ENCODE results near the gene MYO1D. TPM values are rescaled to one million over a fixed set of nuclear protein-coding genes. Genes with fewer than 3 reads are reported as not detected.

MYO1D gene
- total and polyA plus RNA-seq, 4 donors, result 4.5 to 22.9 (median 13.3) TPM

- no peak overlapping the region for H3K4me3 ChIP-seq (ENCODE audit: low read depth in 1 of 3, low read length in 3 of 3)
- no peak for TF ChIP-seq ATF3 (IDR thresholded peaks at IDR 0.05)
- TF ChIP-seq MAX (IDR thresholded peaks at IDR 0.05), result no peak
- no peak for TF ChIP-seq FOXA1 (IDR thresholded peaks at IDR 0.05)
- TF ChIP-seq GABPA (IDR thresholded peaks at IDR 0.05 in 1 of 2, conservative IDR thresholded peaks at IDR 0.05 in 1 of 2), result no peak
- TF ChIP-seq HNF4A (conservative IDR thresholded peaks at IDR 0.05), result no peak
- no peak for TF ChIP-seq HNF4G (IDR thresholded peaks at IDR 0.05)
- TF ChIP-seq EGR1 (IDR thresholded peaks at IDR 0.05; ENCODE audit: low read depth in 2 of 2), result no peak
- TF ChIP-seq ZBTB33 (IDR thresholded peaks at IDR 0.05), result no peak
- TF ChIP-seq YY1 (IDR thresholded peaks at IDR 0.05), result no peak
- TF ChIP-seq NR2F2 (IDR thresholded peaks at IDR 0.05), result no peak
- TF ChIP-seq CTCF (IDR thresholded peaks at IDR 0.05; ENCODE audit: low read depth, low read length, missing input control), result no peak
- TF ChIP-seq RAD21 (IDR thresholded peaks at IDR 0.05), result no peak
- no peak for TF ChIP-seq FOXA2 (IDR thresholded peaks at IDR 0.05)
- TF ChIP-seq SP1 (IDR thresholded peaks at IDR 0.05), result no peak
- no peak for TF ChIP-seq TAF1 (conservative IDR thresholded peaks at IDR 0.05)
- TF ChIP-seq JUND (IDR thresholded peaks at IDR 0.05), result no peak
- H3K9me3 ChIP-seq (ENCODE audit: control insufficient read depth in 4 of 4, low read length in 3 of 4), result no peaks in the 10 kb centered on the region
- no peak for DNase-seq (ENCODE audit: low spot score)
- H3K4me1 ChIP-seq (ENCODE audit: control insufficient read depth in 4 of 4, insufficient read depth in 4 of 4, low read length in 3 of 4), result no peaks in the 10 kb centered on the region
- no peak overlapping the region for H3K9ac ChIP-seq (ENCODE audit: low read depth in 1 of 2, low read length in 2 of 2)
- H3K27ac ChIP-seq (ENCODE audit: low read depth in 1 of 2, low read length in 2 of 2), result no peak overlapping the region
- H3K36me3 ChIP-seq (ENCODE audit: control insufficient read depth in 4 of 4, insufficient read depth in 3 of 4, low read depth in 1 of 4, low read length in 3 of 4), result no peaks in the 10 kb centered on the region
- no peaks in the 10 kb centered on the region for H3K27me3 ChIP-seq (ENCODE audit: control insufficient read depth in 4 of 4, insufficient read depth in 4 of 4, low read length in 3 of 4)
- WGBS, result 93% methylated on average over 5 of the region's 5 CpGs
These were observed 66.2 kb downstream of the MYO1D start for GRCh38 chr17:32810690-32811089.

GRCh38 chr17:32807577-32807976 is 69.3 kb downstream of the MYO1D start:
- WGBS, result 83% methylated on average over 3 of the region's 3 CpGs
- TF ChIP-seq FOXA1 (IDR thresholded peaks at IDR 0.05), result no peak
- TF ChIP-seq SP1 (IDR thresholded peaks at IDR 0.05), result no peak
- TF ChIP-seq GABPA (IDR thresholded peaks at IDR 0.05 in 1 of 2, conservative IDR thresholded peaks at IDR 0.05 in 1 of 2), result no peak
- TF ChIP-seq EGR1 (IDR thresholded peaks at IDR 0.05; ENCODE audit: low read depth in 2 of 2), result no peak
- TF ChIP-seq NR2F2 (IDR thresholded peaks at IDR 0.05), result no peak
- TF ChIP-seq HNF4A (conservative IDR thresholded peaks at IDR 0.05), result no peak
- no peak for TF ChIP-seq RXRA (IDR thresholded peaks at IDR 0.05)
- TF ChIP-seq CTCF (IDR thresholded peaks at IDR 0.05; ENCODE audit: low read depth, low read length, missing input control), result no peak
- TF ChIP-seq MAX (IDR thresholded peaks at IDR 0.05), result no peak
- TF ChIP-seq YY1 (IDR thresholded peaks at IDR 0.05), result no peak
- no peaks in the 10 kb centered on the region for H3K9me3 ChIP-seq (ENCODE audit: control insufficient read depth in 4 of 4, low read length in 3 of 4)

More at GRCh38 chr17:32807577-32807976, 69.3 kb downstream of the MYO1D start:
- no peaks in the 10 kb centered on the region for H3K36me3 ChIP-seq (ENCODE audit: control insufficient read depth in 4 of 4, insufficient read depth in 3 of 4, low read depth in 1 of 4, low read length in 3 of 4)
- H3K4me3 ChIP-seq (ENCODE audit: low read depth in 1 of 3, low read length in 3 of 3), result no peak overlapping the region
- no peaks in the 10 kb centered on the region for H3K4me1 ChIP-seq (ENCODE audit: control insufficient read depth in 4 of 4, insufficient read depth in 4 of 4, low read length in 3 of 4)
- H3K27me3 ChIP-seq (ENCODE audit: control insufficient read depth in 4 of 4, insufficient read depth in 4 of 4, low read length in 3 of 4), result no peaks in the 10 kb centered on the region
- no peak overlapping the region for H3K27ac ChIP-seq (ENCODE audit: low read depth in 1 of 2, low read length in 2 of 2)
- no peak overlapping the region for H3K9ac ChIP-seq (ENCODE audit: low read depth in 1 of 2, low read length in 2 of 2)
- DNase-seq (ENCODE audit: low spot score), result no peak

All from liver (tissue), 9 donors.